ENCODE results near the gene SLC6A4. TPM values are rescaled to one million over a fixed set of nuclear protein-coding genes. Genes with fewer than 3 reads are reported as not detected.

SLC6A4 gene
- total RNA-seq, 1 experiment from 2014 or later: 0.02 TPM

- Histone ChIP-seq H2AFZ (ENCODE audit: low read length) (no peak overlapping the region), H3K4me2 (ENCODE audit: insufficient read depth, insufficient read length, low read length) (no peak overlapping the region), H2AK5ac (ENCODE audit: insufficient read length, low read length) (no peak overlapping the region), H2BK5ac (ENCODE audit: insufficient read length, low read length) (no peak overlapping the region), H3K14ac (ENCODE audit: insufficient read depth, low read length) (no peak overlapping the region), H3K18ac (ENCODE audit: insufficient read length, low read depth, low read length) (no peak overlapping the region), H3K27me3 (ENCODE audit: insufficient read depth, low read length) (no peaks in the 10 kb centered on the region; the same call in 1 of the 2 replicates), H4K20me1 (ENCODE audit: control insufficient read depth, insufficient read depth, insufficient read length) (no peaks in the 10 kb centered on the region), H3K4me1 (ENCODE audit: insufficient read depth, low read length) (no peaks in the 10 kb centered on the region), H3K9me3 (ENCODE audit: control insufficient read depth, low read depth, low read length) (no peaks in the 10 kb centered on the region), H3K23me2 (ENCODE audit: insufficient read length, low read depth, low read length, poor library complexity, severe bottlenecking) (no peaks in the 10 kb centered on the region), H3T11ph (ENCODE audit: low read length) (no peak overlapping the region), H4K8ac (replicated peaks; ENCODE audit: insufficient read length, low read depth, low read length) (no peak overlapping the region), H3K23ac (ENCODE audit: insufficient read length, low read depth, low read length) (no peak overlapping the region), H2BK15ac (ENCODE audit: low read depth, low read length) (no peak overlapping the region), H4K91ac (ENCODE audit: insufficient read length, low read depth, low read length) (no peak overlapping the region), H4K5ac (ENCODE audit: insufficient read length, low read depth, low read length) (no peak overlapping the region), H3K27ac (ENCODE audit: insufficient read length, low read depth, low read length) (no peak overlapping the region), H2BK20ac (ENCODE audit: low read depth, low read length, poor library complexity, severe bottlenecking) (no peak overlapping the region), H2BK12ac (ENCODE audit: insufficient read length, low read depth, low read length) (no peak overlapping the region), H3K4ac (ENCODE audit: low read depth, low read length) (no peak overlapping the region), H3K9ac (ENCODE audit: extremely low read depth, insufficient read length, low read length) (no peak overlapping the region), H2BK120ac (ENCODE audit: low read depth, low read length, poor library complexity, severe bottlenecking) (no peak overlapping the region), H3K79me2 (ENCODE audit: insufficient read depth, low read length) (no peaks in the 10 kb centered on the region), H3K56ac (ENCODE audit: insufficient read length, low read depth, low read length) (no peak overlapping the region), H3K79me1 (ENCODE audit: insufficient read depth, low read depth, low read length, poor library complexity, severe bottlenecking) (no peaks in the 10 kb centered on the region)
- Mint-ChIP-seq H3K36me3 (ENCODE audit: insufficient read depth in 1 of 3, low read depth in 3 of 3) (peaks cover 7 to 19% (median 12%) of the 10 kb centered on the region in 3 experiments; a peak in 6 of 7 replicates), H3K4me1 (peaks cover 8 to 15% of the 10 kb centered on the region in 2 experiments), H3K9me3 (peaks cover 9 to 11% of the 10 kb centered on the region in 2 experiments), H3K27me3 (ENCODE audit: low read depth) (peaks cover 17% of the 10 kb centered on the region), H3K4me3 (no peak overlapping the region), H3K27ac (no peak overlapping the region)
- no peak for DNase-seq
- no CpG with 5 or more reads among the region's 8 CpGs for WGBS (ENCODE audit: extremely low coverage, insufficient read length, low lambda C conversion rate)
- no peak for TF ChIP-seq CTCF (conservative IDR thresholded peaks at IDR 0.05)
These were observed 8.1 kb upstream of the SLC6A4 start for GRCh38 chr17:30243568-30243967.

All from H9 (cell line).